Spleen (tissue), 7 donors: Measurements from ENCODE around the gene ATP9A.

Source experiments
- CTCF ChIP-seq, 11 experiments: fragments of 200-600 bp in 7 of 11; fragments of 450-650 bp in 4 of 11; sonication (generic) in 4 of 11; IDR thresholded peaks in 8 of 11; conservative IDR thresholded peaks in 3 of 11; 1 replicate in 7 of 11; 2 replicates in 4 of 11; pipeline versions ENCODE4 v1.4.0 to v1.8.0; 2016 to 2021; ENCODE audit warnings: antibody characterized with exemption in 11 of 11, inconsistent platforms in 4 of 11, mild to moderate bottlenecking in 1 of 11
- POLR2A ChIP-seq, 3 donors: fragments of 450-650 bp; IDR thresholded peaks; one replicate each; pipeline ENCODE4 v1.5.1; 2017; ENCODE audit warnings: antibody characterized with exemption in 3 of 3, mild to moderate bottlenecking in 1 of 3
- POLR2AphosphoS5 ChIP-seq, 3 donors: sonication (generic); formaldehyde crosslinking; IDR thresholded peaks; one replicate each; pipeline ENCODE4 v1.5.1; 2017; ENCODE audit warnings: antibody characterized with exemption in 3 of 3
- donor health status: DM: no; HTN: no; CAD: no; lungs with moderate emphysema.
- donor health status: DM: no; HTN: no; CAD: no.
- donor health status: DM: no; HTN: no; CAD: no.

- TF ChIP-seq CTCF (IDR thresholded peaks at IDR 0.05 in 8 of 11, conservative IDR thresholded peaks at IDR 0.05 in 3 of 11), result no peak
- no peak for TF ChIP-seq POLR2AphosphoS5 (IDR thresholded peaks at IDR 0.05)
- no peak for TF ChIP-seq POLR2A (IDR thresholded peaks at IDR 0.05)
Observed at GRCh38 chr20:51734876-51735720, 33.1 kb downstream of the ATP9A start.
